Activated CD8-positive, alpha-beta memory T cell treated with anti-CD3 and anti-CD28 coated beads, Interleukin-2, amount 10 ng/mL, durations not matched to agents 7 days and 5 days (primary cell): ENCODE data around the gene BPIFA2. TPM values are rescaled to one million over a fixed set of nuclear protein-coding genes. Genes with fewer than 3 reads are reported as not detected.
"Not testable (repeated sequence)": the region's sequence is repeated elsewhere in the genome, so short reads cannot be mapped to it uniquely, and the experiment has no call there.

Experiments
- ATAC-seq: fragments of 150-1000 bp; cut with Tn5 transposase; one replicate; pipeline ENCODE4 v1.10.0; 2021; ENCODE audit warnings: moderate library complexity
- CTCF ChIA-PET: fragments of 350-600 bp; sonication (Branson Sonifier 250); formaldehyde crosslinking; loops from one replicate; lab custom pipeline; 2021; ENCODE audit warnings: antibody characterized with exemption; lab: Charles Lee
- DNase-seq: peaks from one replicate; pipeline ENCODE4 v3.0.0-alpha.2; 2020
- H3K27ac Mint-ChIP-seq: one replicate; pipeline ENCODE4 v1.8.0; 2021; ENCODE audit warnings: mild to moderate bottlenecking, mixed read lengths
- H3K27me3 Mint-ChIP-seq: one replicate; pipeline ENCODE4 v1.8.0; 2021; ENCODE audit warnings: mixed read lengths
- H3K36me3 Mint-ChIP-seq: one replicate; pipeline ENCODE4 v1.8.0; 2021; ENCODE audit warnings: mild to moderate bottlenecking, mixed read lengths
- H3K4me1 Mint-ChIP-seq: one replicate; pipeline ENCODE4 v1.8.0; 2021; ENCODE audit warnings: mixed read lengths
- H3K4me3 Mint-ChIP-seq: one replicate; pipeline ENCODE4 v1.8.0; 2021; ENCODE audit warnings: mild to moderate bottlenecking, moderate library complexity, mixed read lengths
- H3K9me3 Mint-ChIP-seq: one replicate; pipeline ENCODE4 v1.8.0; 2022; ENCODE audit warnings: low read depth, mixed read lengths
- total RNA-seq, 2 experiments: library from RNA; stranded (reverse); gene quantifications; one replicate each; pipeline ENCODE4 v1.2.3, GENCODE V29; 2021

Gene BPIFA2, protein sequence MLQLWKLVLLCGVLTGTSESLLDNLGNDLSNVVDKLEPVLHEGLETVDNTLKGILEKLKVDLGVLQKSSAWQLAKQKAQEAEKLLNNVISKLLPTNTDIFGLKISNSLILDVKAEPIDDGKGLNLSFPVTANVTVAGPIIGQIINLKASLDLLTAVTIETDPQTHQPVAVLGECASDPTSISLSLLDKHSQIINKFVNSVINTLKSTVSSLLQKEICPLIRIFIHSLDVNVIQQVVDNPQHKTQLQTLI
- total RNA-seq: not detected

DNA sequence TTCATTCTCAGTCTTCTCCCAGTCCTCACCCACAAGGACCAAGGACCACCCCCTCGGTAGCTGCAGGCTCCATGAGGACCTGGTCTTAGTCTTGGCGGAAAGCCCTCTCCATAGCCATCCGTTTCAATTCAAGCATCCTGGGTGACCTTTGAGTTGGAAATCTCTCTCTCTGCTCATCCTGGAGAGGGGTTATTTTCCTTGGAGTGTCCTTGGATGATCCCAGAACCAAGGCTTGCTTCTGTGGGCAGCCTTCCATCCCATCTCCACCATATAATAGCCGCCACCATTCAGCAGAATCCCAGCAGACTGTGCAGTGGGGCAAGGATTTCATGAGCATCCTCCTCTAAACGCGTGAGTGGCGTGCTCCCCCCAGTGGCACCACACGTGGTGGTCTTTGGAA, at the start of gene BPIFA2:
Gene BPIFA2 (plus strand): TSS at position 301 of the 400 bp plus-strand sequence. CDS start 987 bp downstream, outside the sequence.
- Mint-ChIP-seq H3K27ac (no peak within 1 kb of the TSS), H3K9me3 (peaks cover 7% of the 10 kb centered on the region)

DNA sequence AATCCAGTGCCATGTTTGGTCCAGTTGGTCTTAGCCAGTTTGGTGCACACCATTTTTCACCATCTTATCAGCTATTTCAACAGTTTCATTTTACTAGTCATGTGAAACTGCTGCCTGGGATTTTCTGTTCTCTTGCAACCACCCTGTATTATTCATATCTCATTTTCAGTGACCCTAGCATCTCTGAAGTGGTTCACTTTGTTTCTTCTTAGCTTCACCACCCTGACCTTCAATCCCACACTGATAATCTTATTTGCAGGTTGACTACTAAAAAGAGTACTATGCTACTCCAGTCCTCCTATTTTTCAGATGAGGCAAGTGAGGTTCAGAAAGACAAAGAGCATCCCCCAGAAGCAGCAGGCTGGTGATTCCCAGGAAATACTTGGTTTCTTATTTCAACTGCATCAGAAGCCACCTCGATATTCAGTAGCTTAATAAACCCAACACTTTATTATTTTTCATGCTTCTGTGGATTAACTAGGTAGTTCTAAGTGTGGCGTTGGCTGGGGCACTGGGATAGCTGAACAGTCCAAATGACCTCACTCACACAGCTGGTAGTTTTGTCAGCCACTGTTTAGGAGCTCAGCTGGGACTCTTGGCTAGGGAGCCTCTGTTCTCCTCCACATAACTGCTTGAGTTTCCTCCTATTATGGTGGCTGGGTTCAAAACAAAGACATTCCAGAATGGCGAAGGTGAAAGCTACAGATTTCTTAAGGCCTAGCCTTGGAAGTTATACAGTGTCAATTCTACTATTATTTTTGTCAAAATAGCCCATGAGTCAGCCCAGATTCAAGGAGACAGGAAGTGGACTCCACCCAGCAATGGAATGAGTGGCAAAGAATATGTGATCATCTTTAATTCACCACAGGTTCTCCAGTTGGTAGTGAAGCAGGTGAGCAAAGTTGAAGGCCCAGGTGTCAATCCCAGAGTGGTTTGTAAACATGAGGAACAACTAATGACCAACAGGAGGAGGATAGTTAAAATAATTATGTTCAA, 47.9 kb upstream of the BPIFA2 start:
- Mint-ChIP-seq H3K4me1 (peaks cover 19% of the 10 kb centered on the region), H3K27me3 (no peaks in the 10 kb centered on the region), H3K27ac (peak overlapping the region; percentile 47), H3K9me3 (peaks cover 2% of the 10 kb centered on the region), H3K36me3 (peaks cover 6% of the 10 kb centered on the region), H3K4me3 (no peak overlapping the region)
- peak; percentile 65 for ATAC-seq
- CTCF ChIA-PET: interaction anchor here (1.1 to 1.4 kb wide), 2 partner anchors 17 to 24 kb away, joined by 4 to 5 read pairs; no protein-coding TSS in a partner anchor
- no peak for DNase-seq

More for the DNA sequence above, at the start of gene BPIFA2:
- Mint-ChIP-seq H3K36me3 (no peaks in the 10 kb centered on the region), H3K4me3 (no peak within 1 kb of the TSS), H3K4me1 (no peaks in the 10 kb centered on the region), H3K27me3 (peaks cover 7% of the 10 kb centered on the region)
- CTCF ChIA-PET: no interaction called here
- no peak for ATAC-seq
- no peak for DNase-seq

DNA sequence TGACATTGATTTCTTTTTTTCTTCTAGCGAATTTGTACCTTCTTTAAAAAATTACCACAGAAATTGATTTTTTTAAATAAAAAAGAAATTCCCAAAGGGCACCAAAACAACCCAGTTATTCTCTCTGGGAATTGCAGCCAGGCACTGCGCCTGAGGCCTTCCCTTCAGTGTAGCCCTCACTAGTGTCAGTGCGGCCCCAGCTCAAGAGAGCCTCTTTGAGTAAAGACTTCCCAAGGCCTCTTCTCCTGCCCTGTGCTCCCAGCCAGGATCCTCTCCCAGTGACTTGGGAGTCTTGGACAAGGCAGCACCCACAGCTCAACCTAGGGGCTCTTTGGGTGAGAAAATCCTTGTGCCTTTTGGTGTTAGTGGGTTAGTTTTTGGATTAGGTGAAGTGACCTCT, 47.0 kb upstream of the BPIFA2 start:
- CTCF ChIA-PET: interaction anchor here (1.4 kb wide), 1 partner anchor 25 kb away, joined by 5 read pairs; no protein-coding TSS in a partner anchor
- DNase-seq (no peak), ATAC-seq (no peak)
- H3K4me1 Mint-ChIP-seq: peaks cover 19% of the 10 kb centered on the region
- no peak overlapping the region for H3K27ac Mint-ChIP-seq
- H3K27me3 Mint-ChIP-seq: peaks cover 6% of the 10 kb centered on the region
- peaks cover 6% of the 10 kb centered on the region for H3K36me3 Mint-ChIP-seq
- H3K9me3 Mint-ChIP-seq: peaks cover 2% of the 10 kb centered on the region
- H3K4me3 Mint-ChIP-seq: no peak overlapping the region

DNA sequence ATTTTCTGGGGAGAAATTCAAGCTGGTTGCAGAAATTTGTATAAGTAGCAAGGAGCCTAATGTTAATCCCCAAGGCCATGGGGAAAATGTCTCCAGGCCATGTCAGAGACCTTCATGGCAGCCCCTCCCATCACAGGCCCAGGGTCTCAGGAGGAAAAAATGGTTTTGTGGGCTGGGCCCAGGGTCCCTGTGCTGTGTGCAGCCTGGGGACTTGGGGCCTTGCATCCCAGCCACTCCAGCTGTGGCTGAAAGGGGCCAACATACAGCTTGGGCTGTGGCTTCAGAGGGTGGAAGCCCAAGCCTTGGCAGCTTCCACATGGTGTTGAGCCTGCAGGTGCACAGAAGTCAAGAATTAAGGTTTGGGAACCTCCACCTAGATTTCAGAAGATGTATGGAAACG, 45.7 kb upstream of the BPIFA2 start:
- Mint-ChIP-seq H3K4me1 (peaks cover 19% of the 10 kb centered on the region), H3K27me3 (peaks cover 11% of the 10 kb centered on the region)
- CTCF ChIA-PET, ATAC-seq, H3K36me3 Mint-ChIP-seq, H3K4me3 Mint-ChIP-seq, DNase-seq, H3K9me3 Mint-ChIP-seq, H3K27ac Mint-ChIP-seq: not testable (repeated sequence)

DNA sequence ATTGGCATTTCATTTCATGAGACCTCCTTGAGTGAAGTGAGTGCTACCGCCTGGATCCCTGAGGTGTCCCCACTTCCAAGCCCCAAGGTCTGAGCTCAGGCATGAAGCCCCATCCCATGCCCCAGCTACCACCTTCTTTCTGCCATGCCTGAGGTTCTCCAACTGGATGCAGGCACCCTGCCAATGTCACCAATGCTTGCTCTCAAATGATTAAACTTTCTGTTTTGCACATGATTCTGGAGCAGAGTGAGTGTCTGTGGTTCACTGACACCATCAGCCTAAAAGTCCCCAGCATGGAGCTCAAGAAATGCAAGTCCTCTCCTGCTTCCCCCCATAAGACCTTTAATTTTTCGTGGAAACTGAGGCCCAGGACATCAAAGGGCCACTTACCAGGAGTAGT, 43.7 kb upstream of the BPIFA2 start:
- ATAC-seq: no peak
- no peak for DNase-seq
- CTCF ChIA-PET: no interaction called here
- peaks cover 2% of the 10 kb centered on the region for H3K9me3 Mint-ChIP-seq
- H3K27me3 Mint-ChIP-seq: peaks cover 18% of the 10 kb centered on the region
- H3K36me3 Mint-ChIP-seq: peaks cover 6% of the 10 kb centered on the region
- no peak overlapping the region for H3K4me3 Mint-ChIP-seq
- no peak overlapping the region for H3K27ac Mint-ChIP-seq
- H3K4me1 Mint-ChIP-seq: peaks cover 13% of the 10 kb centered on the region

DNA sequence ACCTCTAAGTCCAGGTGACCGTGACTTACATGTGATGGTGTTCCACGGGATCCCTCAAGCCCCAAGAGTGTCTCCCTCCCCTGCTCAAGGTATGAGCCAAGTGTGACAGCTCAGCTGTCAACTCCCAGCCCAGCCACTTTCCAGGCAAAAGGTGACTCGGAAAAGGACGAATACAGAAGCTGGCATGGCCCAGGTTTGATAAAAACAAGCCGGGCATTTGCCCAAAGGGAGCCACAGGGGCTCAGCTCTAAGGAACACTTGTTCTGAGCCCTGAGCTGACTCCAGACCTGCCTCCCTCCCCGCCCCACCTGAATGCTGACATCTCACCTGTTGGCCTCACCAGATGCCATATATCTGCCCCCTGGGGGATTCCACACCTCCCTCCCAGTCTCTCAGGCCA, 43.0 kb upstream of the BPIFA2 start:
- Mint-ChIP-seq H3K9me3 (peaks cover 2% of the 10 kb centered on the region), H3K27ac (no peak overlapping the region), H3K27me3 (peaks cover 25% of the 10 kb centered on the region), H3K36me3 (peaks cover 4% of the 10 kb centered on the region), H3K4me1 (peaks cover 6% of the 10 kb centered on the region), H3K4me3 (no peak overlapping the region)
- no peak for ATAC-seq
- DNase-seq: no peak
- CTCF ChIA-PET: no interaction called here

DNA sequence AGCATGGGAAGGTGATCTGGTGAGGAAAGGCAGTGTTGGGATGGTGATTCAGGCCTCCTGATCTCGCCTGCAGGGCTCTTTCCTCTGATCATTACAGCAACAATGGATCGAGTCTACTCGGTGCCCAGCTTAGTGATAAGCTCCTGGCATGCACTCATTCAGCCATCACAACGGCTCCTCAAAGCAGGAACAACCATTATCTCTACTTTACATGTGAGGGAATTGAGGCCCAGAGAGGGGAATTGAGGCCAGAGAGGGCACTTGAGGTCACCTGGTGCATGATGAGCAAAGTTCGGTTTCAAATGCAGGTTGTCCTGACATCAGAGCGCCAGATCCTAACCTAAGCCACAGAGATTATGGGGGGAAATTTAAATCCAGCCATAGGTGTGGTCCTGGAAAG, 42.0 kb upstream of the BPIFA2 start:
- Mint-ChIP-seq H3K36me3 (no peaks in the 10 kb centered on the region), H3K9me3 (peaks cover 2% of the 10 kb centered on the region), H3K27me3 (peaks cover 25% of the 10 kb centered on the region), H3K4me3 (no peak overlapping the region), H3K27ac (no peak overlapping the region), H3K4me1 (no peaks in the 10 kb centered on the region)
- ATAC-seq (no peak), DNase-seq (no peak)
- CTCF ChIA-PET: no interaction called here

DNA sequence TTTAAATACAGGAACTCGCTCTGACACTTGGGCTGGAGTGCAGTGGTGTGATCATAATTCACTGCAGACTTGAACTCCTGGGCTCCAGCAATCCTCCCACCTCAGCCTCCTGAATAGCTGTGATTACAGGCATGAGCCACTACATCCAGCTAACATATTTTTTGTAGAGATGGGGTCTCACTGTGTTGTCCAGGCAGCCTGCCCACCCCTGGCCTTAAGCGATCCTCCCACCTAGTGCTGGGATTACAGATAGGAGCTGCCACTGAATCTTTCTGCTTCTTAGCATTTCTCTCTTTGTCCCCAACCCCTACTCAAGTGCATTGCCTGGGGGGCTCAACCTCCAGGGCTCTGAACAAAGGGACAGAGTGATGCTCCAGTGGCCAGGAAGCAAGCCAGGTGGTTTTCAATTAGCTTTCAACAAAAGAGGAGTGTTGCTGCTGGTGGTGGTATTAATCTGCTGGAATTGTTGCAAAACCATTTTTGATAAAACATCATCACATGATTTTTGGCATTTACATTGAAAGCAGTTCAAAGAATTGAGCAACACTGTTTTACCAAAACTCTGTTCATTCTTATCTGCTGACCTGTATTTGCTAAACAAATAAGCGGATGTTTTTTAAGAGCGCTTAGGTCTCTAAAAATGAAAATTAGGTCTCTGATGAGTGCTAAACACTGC, 40.4 kb upstream of the BPIFA2 start:
- ATAC-seq (no peak), DNase-seq (no peak)
- H3K4me3 Mint-ChIP-seq: no peak overlapping the region
- H3K9me3 Mint-ChIP-seq: peaks cover 2% of the 10 kb centered on the region
- CTCF ChIA-PET: no interaction called here
- H3K27ac Mint-ChIP-seq: no peak overlapping the region
- H3K27me3 Mint-ChIP-seq: peaks cover 25% of the 10 kb centered on the region
- H3K36me3 Mint-ChIP-seq: no peaks in the 10 kb centered on the region
- H3K4me1 Mint-ChIP-seq: no peaks in the 10 kb centered on the region

DNA sequence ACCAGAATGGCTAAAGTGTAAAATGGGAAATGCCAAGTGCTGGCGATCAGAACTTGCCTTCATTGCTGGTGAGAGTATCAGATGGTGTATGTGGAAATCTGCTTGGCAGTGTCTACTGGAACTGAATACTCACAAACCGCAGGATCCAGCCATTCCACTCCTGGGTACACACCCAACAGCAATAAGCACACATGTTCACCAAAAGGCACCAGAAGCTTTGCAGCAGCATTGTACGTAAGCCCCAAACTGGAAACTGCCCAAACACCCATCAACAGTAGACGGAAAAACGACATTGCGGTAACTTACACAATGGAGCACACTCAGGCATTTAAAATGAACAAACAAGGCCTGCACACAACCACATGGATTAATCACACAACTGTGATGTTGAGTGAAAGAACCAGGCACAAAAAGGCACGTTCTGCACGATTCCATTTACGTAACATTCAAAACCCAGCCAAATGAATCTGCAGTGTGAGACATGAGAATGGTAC, 37.3 kb upstream of the BPIFA2 start:
- Mint-ChIP-seq H3K4me3 (no peak overlapping the region), H3K36me3 (no peaks in the 10 kb centered on the region), H3K27me3 (peaks cover 21% of the 10 kb centered on the region), H3K4me1 (no peaks in the 10 kb centered on the region), H3K27ac (no peak overlapping the region), H3K9me3 (no peaks in the 10 kb centered on the region)
- ATAC-seq: no peak
- no peak for DNase-seq
- CTCF ChIA-PET: no interaction called here

DNA sequence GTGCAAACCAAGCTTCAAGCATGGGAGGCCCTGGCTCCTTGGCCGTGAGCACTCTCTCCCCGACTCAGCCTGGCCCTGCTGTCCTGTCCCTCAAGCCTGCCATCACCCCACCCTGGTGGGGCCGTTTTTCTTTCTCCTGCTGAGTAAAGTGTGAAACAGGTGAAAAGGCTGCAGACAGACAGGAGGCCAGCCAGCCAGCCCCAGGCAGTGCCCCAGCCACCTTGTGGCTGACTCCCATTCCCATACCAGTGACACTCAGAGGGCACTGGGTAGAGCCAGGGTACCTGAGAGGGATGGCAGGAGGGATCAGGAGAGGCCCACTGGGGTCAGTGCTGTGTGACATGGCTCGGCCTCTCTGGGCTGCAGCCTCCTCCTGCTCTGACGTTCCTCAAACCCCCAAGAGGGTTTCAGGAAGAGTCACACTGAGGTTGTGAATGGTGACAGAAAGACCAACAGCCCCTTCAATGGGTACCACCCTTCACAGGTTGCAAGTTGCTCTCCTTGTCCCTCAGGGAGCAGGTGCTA, 35.9 kb upstream of the BPIFA2 start:
- CTCF ChIA-PET: no interaction called here
- H3K4me1 Mint-ChIP-seq: no peaks in the 10 kb centered on the region
- peaks cover 14% of the 10 kb centered on the region for H3K27me3 Mint-ChIP-seq
- no peaks in the 10 kb centered on the region for H3K36me3 Mint-ChIP-seq
- DNase-seq (no peak), ATAC-seq (no peak)
- no peak overlapping the region for H3K27ac Mint-ChIP-seq
- H3K9me3 Mint-ChIP-seq: no peaks in the 10 kb centered on the region
- H3K4me3 Mint-ChIP-seq: no peak overlapping the region

DNA sequence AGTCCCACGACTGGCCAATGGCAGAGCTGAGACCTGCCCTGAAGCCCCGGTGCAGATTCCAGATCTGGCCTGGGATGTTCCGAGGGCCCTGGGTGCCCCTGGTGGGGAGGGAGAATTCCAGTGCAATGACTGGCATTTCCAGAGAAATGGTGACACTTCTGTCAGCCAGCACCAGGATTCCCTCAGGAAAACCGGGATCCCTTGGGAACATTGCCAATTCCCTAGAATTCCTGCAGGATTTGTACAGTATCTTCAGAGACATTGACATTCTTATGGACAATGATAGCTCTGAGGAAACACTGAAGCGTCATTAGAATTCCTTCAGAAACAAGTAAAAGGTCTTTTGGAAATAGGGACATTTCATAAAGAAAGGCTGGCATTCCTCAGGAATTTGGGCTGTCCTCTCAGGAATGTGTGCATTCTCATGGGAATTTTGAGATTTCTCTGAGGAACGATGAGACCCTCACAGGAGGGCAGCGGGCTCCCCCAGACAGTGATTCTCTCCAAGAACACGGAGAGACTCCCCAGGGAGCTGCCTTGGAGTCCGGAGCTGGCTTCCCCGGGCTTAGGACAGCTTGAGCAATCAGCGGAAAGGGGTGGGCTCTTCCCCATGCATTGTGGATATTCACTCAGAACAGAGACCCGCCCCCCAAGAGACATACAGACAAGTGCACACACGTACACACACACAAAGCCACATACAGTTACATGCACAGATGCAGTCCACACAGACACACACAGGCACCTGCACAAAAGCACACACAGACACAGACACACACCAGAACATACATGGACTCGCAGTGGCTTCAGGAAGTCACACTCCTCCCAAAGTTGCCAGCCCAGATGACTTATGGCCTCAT, 35.2 kb upstream of the BPIFA2 start:
- CTCF ChIA-PET: no interaction called here
- Mint-ChIP-seq H3K4me3 (no peak overlapping the region), H3K4me1 (no peaks in the 10 kb centered on the region), H3K27me3 (peaks cover 14% of the 10 kb centered on the region), H3K27ac (no peak overlapping the region), H3K9me3 (no peaks in the 10 kb centered on the region), H3K36me3 (no peaks in the 10 kb centered on the region)
- DNase-seq: no peak
- ATAC-seq: no peak

DNA sequence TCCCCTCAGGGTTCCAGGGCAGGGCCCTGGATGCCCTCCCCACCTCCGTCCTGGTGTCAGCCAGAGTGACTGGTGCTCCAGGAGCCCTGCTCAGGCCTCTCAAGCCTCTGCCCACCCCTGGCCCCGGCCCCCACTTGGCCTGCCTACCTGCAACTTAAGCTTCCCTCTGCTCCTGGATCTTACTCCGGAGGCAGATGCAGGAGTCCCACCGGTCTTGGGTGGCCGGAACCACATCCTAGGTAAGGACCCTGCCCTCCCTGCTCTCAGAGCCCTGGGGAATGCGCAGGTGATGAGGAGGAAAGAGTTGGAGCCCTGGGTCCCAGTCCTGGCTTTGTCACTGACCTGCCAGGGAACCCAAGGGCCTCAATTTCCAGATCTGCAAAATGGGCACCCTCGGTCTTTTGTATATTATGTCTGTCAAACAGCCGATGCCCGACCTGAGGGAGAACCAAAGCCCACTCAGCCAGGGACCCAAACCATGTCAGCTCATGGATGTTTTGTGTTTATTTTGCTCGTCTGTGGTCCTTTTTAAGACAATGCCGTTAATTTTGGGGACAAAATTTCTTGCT, 34.5 kb upstream of the BPIFA2 start:
- Mint-ChIP-seq H3K27ac (no peak overlapping the region), H3K27me3 (peaks cover 14% of the 10 kb centered on the region), H3K36me3 (no peaks in the 10 kb centered on the region), H3K9me3 (no peaks in the 10 kb centered on the region), H3K4me3 (no peak overlapping the region), H3K4me1 (no peaks in the 10 kb centered on the region)
- DNase-seq: no peak
- CTCF ChIA-PET: no interaction called here
- ATAC-seq: no peak
